GM12892 (cell line): Measurements from ENCODE around the gene SMARCC1.

ENCODE experiments used
- DNase-seq: peaks from one replicate; pipeline ENCODE4 v3.0.0; 2011; ENCODE audit not compliant: insufficient read length
- FAIRE-seq: peaks from 2 replicates; lab custom pipeline; 2011; peaks lifted over from hg19 to GRCh38; lab: Jason Lieb, UNC
- POLR2A ChIP-seq: IDR thresholded peaks from 2 replicates; pipeline ENCODE4 v1.6.1; 2011; ENCODE audit warnings: low read depth, low read length, control low read depth
- POLR2AphosphoS5 ChIP-seq: IDR thresholded peaks from 2 replicates; pipeline ENCODE4 v1.6.1; 2011; ENCODE audit warnings: low read depth, low read length, control low read depth
- TAF1 ChIP-seq: IDR thresholded peaks from 2 replicates; pipeline ENCODE4 v1.6.1; 2011; ENCODE audit warnings: low read depth, mild to moderate bottlenecking, control low read depth, low read length, borderline replicate concordance

The SMARCC1 gene

GRCh38 chr3:47592066-47592795, 189.5 kb downstream of the SMARCC1 start:
- DNase-seq: no peak
- TF ChIP-seq POLR2AphosphoS5 (no peak), TAF1 (no peak), POLR2A (no peak)
- no peak for FAIRE-seq

GRCh38 chr3:47590216-47590615, 191.5 kb downstream of the SMARCC1 start:
- FAIRE-seq (no peak), DNase-seq (no peak)
- no peak for TF ChIP-seq POLR2AphosphoS5
- TF ChIP-seq POLR2A: peak; percentile 26; the same call in 1 of the 2 replicates

GRCh38 chr3:47588587-47588986, 193.1 kb downstream of the SMARCC1 start:
- no peak for TF ChIP-seq POLR2AphosphoS5
- no peak for TF ChIP-seq POLR2A
- TF ChIP-seq TAF1: no peak
- FAIRE-seq: no peak
- no peak for DNase-seq

- no peak for FAIRE-seq
- no peak for DNase-seq
- TF ChIP-seq POLR2AphosphoS5 (no peak), POLR2A (no peak), TAF1 (no peak)
Observed at GRCh38 chr3:47588053-47588452, 193.6 kb downstream of the SMARCC1 start.

DNA sequence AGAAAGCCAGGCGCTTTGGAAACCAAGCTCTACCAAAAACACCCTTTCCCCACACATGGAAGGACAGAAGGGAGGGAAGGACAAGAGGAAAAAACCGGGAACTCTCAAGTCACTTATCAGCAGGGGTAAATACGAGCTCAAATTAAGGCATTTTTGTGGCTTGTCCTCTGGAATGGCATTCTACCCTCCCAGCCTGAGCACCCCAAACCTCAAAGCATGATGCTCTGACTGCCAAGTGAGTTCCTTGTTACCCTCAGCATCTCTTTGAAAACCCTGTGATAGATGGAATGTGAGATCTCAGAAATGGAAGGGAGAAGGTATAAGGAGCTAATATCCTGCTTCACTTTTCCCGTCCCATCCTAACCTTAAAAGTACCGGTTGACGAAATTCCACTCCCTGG, 194.9 kb downstream of the SMARCC1 start:
- DNase-seq (no peak), FAIRE-seq (no peak)
- TF ChIP-seq POLR2A (no peak), POLR2AphosphoS5 (no peak), TAF1 (no peak)

DNA sequence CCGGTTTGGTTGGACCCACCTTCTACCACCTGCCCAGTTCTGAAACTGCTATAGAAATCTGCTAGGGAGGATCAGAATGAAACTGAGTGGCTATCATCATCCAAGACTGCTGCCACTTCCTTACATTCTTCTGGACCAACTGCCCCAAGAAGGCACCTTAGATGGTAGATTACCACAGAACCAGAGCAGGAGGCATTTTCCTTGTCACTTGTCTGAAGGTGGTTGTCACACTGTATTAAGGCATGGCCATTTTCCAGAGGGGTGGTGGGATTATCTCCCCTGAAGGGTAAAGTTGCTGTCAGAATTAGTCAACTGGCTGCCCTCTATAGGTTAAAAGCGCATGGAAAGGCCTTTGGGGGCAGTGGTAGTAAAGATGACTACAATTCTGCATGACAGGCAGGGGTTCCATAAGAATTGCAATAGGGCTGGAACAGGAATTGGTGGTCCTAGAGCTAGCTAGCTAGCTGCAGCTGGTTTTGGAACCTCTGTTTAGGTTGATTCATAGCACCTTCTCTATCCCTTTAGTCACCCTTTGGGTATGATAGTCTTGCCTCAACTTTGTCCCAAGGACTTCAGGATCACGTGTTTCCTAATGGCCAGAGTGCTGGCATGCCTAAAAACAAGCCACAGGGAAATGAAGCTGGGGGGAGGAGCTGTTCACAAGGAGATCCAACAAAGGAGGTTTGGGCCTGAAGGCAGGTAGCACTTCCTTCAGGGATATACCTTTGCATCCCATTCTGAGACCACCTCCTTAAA, 198.2 kb downstream of the SMARCC1 start:
- peak; percentile 68 for TF ChIP-seq POLR2AphosphoS5
- TF ChIP-seq POLR2A: no peak; the same call in 1 of the 2 replicates
- TF ChIP-seq TAF1: no peak
- FAIRE-seq (no peak), DNase-seq (no peak)

DNA sequence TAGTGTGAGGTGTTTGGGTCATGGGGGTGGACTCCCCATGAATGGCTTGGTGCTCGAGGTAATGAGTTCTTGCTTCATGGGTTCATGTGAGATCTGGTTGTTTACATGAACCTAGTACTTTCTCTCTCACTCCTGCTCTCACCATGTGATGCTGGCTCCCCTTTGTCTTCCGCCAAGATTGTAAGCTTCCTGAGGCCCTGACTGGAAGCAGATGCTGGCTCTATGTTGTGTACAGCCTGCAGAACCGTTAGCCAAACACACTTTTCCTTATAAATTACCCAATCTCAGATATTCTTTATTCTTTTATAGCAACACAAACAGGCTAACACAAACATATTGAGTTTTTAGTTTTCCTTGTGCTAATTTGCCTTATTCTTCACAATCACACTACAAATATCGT, 199.9 kb downstream of the SMARCC1 start:
- FAIRE-seq (no peak), DNase-seq (no peak)
- TF ChIP-seq TAF1: no peak
- TF ChIP-seq POLR2AphosphoS5: no peak
- no peak for TF ChIP-seq POLR2A

DNA sequence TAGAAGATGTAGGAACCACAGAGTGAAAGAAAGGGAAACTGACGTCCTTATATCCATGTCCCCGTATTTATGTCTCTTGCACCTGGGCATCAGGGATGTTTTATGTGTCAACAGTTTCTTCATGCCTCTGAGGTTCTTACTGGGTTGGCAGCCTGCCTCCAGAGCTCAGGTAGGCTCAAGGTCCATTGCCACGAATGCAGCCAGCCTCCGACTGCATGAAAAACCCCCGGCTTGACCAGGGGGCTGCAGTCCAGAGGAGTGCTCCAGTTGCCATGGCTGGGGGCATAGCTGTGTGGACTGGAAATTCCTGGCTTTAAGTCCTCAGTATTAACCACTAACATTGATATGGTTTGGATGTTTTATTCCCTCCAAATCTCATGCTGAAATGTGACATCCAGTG, 200.3 kb downstream of the SMARCC1 start:
- no peak for TF ChIP-seq TAF1
- TF ChIP-seq POLR2A: no peak
- no peak for TF ChIP-seq POLR2AphosphoS5
- FAIRE-seq: no peak
- no peak for DNase-seq

GRCh38 chr3:47580481-47580880, 201.2 kb downstream of the SMARCC1 start:
- DNase-seq (no peak), FAIRE-seq (no peak)

DNA sequence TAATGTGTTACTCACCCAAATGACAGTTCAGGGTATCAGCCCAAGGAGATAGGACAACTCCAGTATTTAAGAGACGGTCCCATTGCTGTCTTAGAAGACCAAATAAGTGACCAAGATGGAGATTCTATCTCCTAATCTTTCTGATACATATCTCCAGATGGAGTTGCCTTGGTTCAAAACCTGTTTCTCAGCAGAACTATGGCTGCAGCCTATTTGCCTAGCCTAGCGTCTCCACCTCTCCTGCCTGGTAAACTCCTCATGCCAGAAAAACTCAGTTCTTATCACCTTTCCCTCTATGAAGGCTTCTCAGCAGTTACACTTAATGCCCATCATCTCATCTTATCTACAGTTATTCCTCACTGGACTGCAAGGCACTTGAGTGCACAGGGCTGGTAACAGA, 201.8 kb downstream of the SMARCC1 start:
- DNase-seq: no peak
- FAIRE-seq: peak; percentile 53
- TF ChIP-seq POLR2AphosphoS5: no peak
- no peak for TF ChIP-seq TAF1
- no peak for TF ChIP-seq POLR2A

More at GRCh38 chr3:47580481-47580880, 201.2 kb downstream of the SMARCC1 start:
- no peak for TF ChIP-seq TAF1
- no peak for TF ChIP-seq POLR2AphosphoS5
- no peak for TF ChIP-seq POLR2A

DNA sequence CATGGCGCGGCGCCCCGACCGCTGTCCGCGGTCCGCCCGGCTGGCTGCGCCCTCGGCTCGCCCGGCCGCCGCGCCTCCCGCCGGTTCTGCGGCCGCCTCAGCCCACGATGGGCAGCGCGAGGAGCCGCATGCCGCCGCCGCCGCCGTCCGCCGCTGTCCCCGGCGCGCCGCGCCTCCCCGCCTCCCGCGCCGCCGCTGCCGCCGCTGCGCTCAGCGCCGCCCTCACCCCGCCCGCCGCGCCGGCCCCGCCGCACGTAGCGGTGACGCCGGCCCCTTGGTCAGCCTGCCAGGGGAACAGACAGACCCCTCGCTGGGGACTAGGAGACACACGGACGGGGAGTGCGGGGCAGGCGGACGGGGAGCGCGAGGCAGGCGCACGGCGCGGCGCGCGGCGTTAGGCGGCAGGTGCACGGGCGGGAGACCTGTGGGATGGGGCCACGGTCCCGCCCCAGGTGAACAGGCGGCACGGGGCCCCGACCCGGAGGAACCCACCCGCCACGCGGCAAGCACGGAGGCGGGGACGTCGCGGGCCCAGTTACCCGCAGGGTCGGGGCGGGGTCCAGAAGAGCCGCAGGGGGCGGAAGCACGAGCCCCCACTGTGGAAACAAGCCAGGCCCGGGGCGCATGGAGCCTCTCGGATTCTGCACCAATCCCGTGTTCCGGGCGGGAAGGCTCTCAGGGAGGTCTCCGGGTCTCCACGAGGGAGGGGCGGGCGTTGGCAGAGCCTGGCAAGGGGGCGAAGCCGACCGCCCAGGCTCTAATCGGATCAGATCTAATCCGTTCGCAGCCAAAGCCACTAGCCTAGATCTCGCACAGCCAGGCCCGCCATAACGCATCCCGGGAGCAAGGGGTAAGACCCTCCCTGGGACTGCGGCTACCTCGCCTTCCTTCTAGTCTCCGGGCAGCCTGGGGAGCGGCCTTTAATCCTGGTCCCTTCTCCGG, 202.7 kb downstream of the SMARCC1 start, which contains the start of gene CSPG5:
Gene CSPG5, minus strand, starts transcription at position 175 of the 942 bp plus-strand sequence. Its CDS starts 172 bp downstream, at position 3.
- TF ChIP-seq POLR2A: no peak
- no peak for TF ChIP-seq TAF1
- no peak for TF ChIP-seq POLR2AphosphoS5
- DNase-seq: peak; percentile 45
- no peak for FAIRE-seq
